Peyer's patch (tissue), 4 donors: ENCODE results near the gene CRELD1.

Experiments
- POLR2A ChIP-seq, 2 donors: fragments of 450-650 bp; IDR thresholded peaks; one replicate each; pipeline ENCODE4 v1.5.1; 2017; ENCODE audit warnings: antibody characterized with exemption in 2 of 2, mild to moderate bottlenecking in 2 of 2, moderate library complexity in 2 of 2
- TF ChIP-seq, protein P1 (sequence below), 6 experiments: fragments of 450-650 bp in 4 of 6; fragments of 200-600 bp in 2 of 6; sonication (generic) in 1 of 6; IDR thresholded peaks; one replicate each; pipeline ENCODE4 v1.5.1; 2017 to 2019; ENCODE audit warnings: antibody characterized with exemption in 6 of 6, mild to moderate bottlenecking in 3 of 6, moderate library complexity in 1 of 6

DNA sequence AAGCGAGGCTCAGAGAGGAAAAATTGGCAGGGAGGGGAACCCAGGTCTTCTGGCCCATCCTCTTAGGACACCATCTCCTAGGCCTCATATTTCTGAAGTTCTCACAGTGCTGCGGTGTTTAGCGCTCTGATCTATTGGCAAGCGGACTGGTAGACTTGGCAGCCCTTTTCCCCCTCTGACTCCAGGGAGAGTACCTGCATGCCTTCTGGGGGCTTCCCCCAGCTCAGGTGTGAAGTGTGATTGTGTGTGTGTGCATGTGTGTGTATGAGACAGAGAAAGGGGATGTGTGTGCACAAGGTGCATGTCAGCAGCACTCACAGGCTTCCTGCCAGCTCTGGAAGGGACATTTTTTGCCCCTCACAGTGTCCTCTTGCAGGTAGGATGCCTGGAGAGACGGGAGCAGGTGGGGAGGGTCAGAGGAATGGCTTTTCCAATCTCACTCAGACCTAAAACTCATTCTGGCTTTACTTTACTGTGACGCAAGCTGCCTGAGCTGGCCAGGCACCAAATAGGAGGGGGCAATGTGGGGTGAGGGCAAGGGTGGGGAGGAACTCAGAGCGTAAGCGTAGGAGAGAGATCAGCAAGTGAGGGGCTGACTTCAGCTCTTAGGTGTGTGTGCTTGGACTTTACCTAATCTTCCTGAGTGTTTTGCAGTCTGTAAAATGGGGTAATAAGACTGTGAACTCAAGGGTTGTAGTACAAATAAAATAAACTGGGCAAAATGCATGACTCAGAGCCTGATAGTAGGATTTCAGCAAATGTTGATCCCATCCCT lies 35.0 kb upstream of the CRELD1 start:
- TF ChIP-seq, protein P1, sequence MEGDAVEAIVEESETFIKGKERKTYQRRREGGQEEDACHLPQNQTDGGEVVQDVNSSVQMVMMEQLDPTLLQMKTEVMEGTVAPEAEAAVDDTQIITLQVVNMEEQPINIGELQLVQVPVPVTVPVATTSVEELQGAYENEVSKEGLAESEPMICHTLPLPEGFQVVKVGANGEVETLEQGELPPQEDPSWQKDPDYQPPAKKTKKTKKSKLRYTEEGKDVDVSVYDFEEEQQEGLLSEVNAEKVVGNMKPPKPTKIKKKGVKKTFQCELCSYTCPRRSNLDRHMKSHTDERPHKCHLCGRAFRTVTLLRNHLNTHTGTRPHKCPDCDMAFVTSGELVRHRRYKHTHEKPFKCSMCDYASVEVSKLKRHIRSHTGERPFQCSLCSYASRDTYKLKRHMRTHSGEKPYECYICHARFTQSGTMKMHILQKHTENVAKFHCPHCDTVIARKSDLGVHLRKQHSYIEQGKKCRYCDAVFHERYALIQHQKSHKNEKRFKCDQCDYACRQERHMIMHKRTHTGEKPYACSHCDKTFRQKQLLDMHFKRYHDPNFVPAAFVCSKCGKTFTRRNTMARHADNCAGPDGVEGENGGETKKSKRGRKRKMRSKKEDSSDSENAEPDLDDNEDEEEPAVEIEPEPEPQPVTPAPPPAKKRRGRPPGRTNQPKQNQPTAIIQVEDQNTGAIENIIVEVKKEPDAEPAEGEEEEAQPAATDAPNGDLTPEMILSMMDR (IDR thresholded peaks at IDR 0.05): peak in 1 of 6 experiments; percentile 5
- peak in 1 of 2 donors; percentile 40 for TF ChIP-seq POLR2A (IDR thresholded peaks at IDR 0.05)
